ENCODE results near the gene AHDC1. TPM values are rescaled to one million over a fixed set of nuclear protein-coding genes. Genes with fewer than 3 reads are reported as not detected.
"Not testable (repeated sequence)": the region's sequence is repeated elsewhere in the genome, so short reads cannot be mapped to it uniquely, and the experiment has no call there.

The AHDC1 gene
- total RNA-seq, 1 experiment from 2014 or later = 20.8 TPM

DNA sequence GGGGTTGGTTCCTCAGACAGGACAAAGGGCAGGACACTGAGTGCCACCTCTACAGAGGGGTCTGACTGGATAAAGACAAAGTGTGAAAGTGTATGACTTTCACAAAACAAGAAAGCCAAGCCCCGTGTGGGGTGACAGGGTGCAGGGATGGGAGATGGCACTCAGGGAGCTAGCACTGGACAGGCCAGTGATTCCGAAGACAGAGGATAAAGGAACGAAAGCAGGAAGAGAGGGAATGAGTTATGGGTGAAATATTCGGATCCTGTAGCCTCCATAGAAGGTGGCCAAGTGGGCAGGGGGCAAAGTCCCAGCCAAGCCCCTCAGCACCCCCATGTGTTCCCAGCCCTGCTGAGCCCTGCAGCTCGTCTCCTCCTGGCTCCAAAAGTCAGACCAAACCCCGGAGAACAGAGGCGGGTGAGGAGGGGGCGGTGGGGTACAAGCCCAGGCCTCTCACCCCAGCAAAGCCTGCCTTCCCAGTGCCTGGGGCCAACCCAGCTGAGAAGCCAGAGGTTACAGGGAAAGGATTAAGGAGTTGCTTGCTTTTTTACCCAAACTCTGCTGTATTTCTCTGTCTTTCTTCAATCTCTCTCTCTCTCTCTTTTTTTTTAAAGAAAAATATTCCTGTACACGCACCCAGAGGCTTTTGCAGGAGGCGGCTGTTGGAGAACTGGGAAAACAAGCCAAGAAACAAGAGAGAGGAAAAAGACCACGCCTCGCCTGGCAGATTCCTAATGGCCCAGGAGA, 99.9 kb downstream of the AHDC1 start:
- TF ChIP-seq, protein P1, sequence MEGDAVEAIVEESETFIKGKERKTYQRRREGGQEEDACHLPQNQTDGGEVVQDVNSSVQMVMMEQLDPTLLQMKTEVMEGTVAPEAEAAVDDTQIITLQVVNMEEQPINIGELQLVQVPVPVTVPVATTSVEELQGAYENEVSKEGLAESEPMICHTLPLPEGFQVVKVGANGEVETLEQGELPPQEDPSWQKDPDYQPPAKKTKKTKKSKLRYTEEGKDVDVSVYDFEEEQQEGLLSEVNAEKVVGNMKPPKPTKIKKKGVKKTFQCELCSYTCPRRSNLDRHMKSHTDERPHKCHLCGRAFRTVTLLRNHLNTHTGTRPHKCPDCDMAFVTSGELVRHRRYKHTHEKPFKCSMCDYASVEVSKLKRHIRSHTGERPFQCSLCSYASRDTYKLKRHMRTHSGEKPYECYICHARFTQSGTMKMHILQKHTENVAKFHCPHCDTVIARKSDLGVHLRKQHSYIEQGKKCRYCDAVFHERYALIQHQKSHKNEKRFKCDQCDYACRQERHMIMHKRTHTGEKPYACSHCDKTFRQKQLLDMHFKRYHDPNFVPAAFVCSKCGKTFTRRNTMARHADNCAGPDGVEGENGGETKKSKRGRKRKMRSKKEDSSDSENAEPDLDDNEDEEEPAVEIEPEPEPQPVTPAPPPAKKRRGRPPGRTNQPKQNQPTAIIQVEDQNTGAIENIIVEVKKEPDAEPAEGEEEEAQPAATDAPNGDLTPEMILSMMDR (IDR thresholded peaks at IDR 0.05; ENCODE audit: unreplicated experiment) = no peak
- Mint-ChIP-seq H3K9me3 (ENCODE audit: low read depth, unreplicated experiment) (no peaks in the 10 kb centered on the region), H3K4me3 (ENCODE audit: low read depth, unreplicated experiment) (no peak overlapping the region), H3K4me1 (ENCODE audit: low read depth, unreplicated experiment) (no peaks in the 10 kb centered on the region), H3K36me3 (ENCODE audit: insufficient read depth, unreplicated experiment) (no peaks in the 10 kb centered on the region), H3K27me3 (ENCODE audit: unreplicated experiment) (no peaks in the 10 kb centered on the region), H3K27ac (ENCODE audit: unreplicated experiment) (no peak overlapping the region)
- intact Hi-C loops (cut with micrococcal nuclease; ENCODE audit: unreplicated experiment) = no loop called here
- CTCF ChIA-PET = interaction anchor here (0.5 kb wide), 1 partner anchor 373 kb away, joined by 3 read pairs; no protein-coding TSS in a partner anchor
- no peak for DNase-seq
- no TSS peak for BruUV-seq (replicated peaks)

DNA sequence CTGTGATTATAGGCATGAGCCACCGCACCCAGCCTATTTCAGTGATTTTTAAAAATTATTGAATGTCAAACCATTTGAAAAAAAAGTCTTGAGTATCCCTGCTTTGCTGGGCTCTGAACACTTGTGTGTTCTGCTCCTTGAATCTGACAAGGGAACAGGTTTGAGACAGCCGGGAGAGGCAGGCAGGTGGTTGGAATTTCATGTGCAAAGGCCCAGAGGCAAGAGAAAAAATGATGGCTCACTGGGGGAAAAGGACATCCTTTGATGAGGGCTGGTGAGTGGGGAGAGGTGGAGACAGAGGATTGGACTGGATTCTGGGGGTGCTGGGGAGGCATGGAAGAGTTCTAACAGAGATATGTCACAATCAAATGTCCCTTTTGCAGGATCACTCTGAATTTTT, 100.9 kb downstream of the AHDC1 start:
- H3K36me3 Mint-ChIP-seq (ENCODE audit: insufficient read depth, unreplicated experiment) = no peaks in the 10 kb centered on the region
- intact Hi-C loops (cut with micrococcal nuclease; ENCODE audit: unreplicated experiment) = no loop called here
- H3K27me3 Mint-ChIP-seq (ENCODE audit: unreplicated experiment) = no peaks in the 10 kb centered on the region
- no peaks in the 10 kb centered on the region for H3K9me3 Mint-ChIP-seq (ENCODE audit: low read depth, unreplicated experiment)
- H3K4me1 Mint-ChIP-seq (ENCODE audit: low read depth, unreplicated experiment) = no peaks in the 10 kb centered on the region
- H3K27ac Mint-ChIP-seq (ENCODE audit: unreplicated experiment) = peak overlapping the region; percentile 66
- DNase-seq = no peak
- TF ChIP-seq, protein P1 (IDR thresholded peaks at IDR 0.05; ENCODE audit: unreplicated experiment) = no peak
- CTCF ChIA-PET = no interaction called here
- no TSS peak for BruUV-seq (replicated peaks)
- no peak overlapping the region for H3K4me3 Mint-ChIP-seq (ENCODE audit: low read depth, unreplicated experiment)

DNA sequence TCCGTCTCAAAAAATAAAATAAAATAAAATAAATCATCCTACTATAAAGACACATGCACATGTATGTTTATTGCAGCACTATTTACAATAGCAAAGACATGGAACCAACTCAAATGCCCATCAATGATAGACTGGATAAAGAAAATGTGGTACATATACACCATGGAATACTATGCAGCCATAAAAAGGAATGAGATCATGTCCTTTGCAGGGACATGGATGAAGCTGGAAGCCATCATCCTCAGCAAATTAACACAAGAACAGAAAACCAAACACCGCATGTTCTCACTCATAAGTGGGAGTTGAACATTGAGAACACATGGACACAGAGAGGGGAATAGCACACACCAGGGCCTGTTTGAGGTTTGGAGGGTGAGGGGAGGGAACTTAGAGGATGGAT, 102.8 kb downstream of the AHDC1 start:
- H3K9me3 Mint-ChIP-seq (ENCODE audit: low read depth, unreplicated experiment); H3K27ac Mint-ChIP-seq (ENCODE audit: unreplicated experiment); H3K36me3 Mint-ChIP-seq (ENCODE audit: insufficient read depth, unreplicated experiment); CTCF ChIA-PET; intact Hi-C loops (cut with micrococcal nuclease; ENCODE audit: unreplicated experiment); H3K27me3 Mint-ChIP-seq (ENCODE audit: unreplicated experiment); DNase-seq; H3K4me3 Mint-ChIP-seq (ENCODE audit: low read depth, unreplicated experiment); BruUV-seq (replicated peaks); H3K4me1 Mint-ChIP-seq (ENCODE audit: low read depth, unreplicated experiment): not testable (repeated sequence)

DNA sequence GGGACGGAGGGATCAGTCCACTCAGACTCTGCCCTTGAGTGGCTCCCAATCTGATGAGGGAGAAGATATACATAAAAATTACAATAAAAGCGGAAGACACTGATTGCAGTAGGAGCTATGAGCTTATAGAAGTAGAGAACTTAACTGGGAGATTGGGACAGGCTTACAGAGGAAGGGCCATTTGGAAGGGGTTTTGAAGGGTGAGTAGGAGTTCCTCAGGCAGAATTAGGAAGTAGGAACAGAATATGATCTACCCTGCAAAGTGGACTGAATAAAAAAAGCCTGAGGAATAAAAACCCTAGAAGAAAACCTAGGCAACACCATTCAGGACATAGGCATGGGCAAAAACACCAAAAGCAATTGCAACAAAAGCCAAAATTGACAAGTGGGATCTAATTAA, 104.8 kb downstream of the AHDC1 start:
- Mint-ChIP-seq H3K4me3 (ENCODE audit: low read depth, unreplicated experiment) (no peak overlapping the region), H3K9me3 (ENCODE audit: low read depth, unreplicated experiment) (no peaks in the 10 kb centered on the region), H3K4me1 (ENCODE audit: low read depth, unreplicated experiment) (peaks cover 8% of the 10 kb centered on the region), H3K27me3 (ENCODE audit: unreplicated experiment) (no peaks in the 10 kb centered on the region), H3K36me3 (ENCODE audit: insufficient read depth, unreplicated experiment) (peaks cover 5% of the 10 kb centered on the region), H3K27ac (ENCODE audit: unreplicated experiment) (no peak overlapping the region)
- DNase-seq = no peak
- no TSS peak for BruUV-seq (replicated peaks)
- TF ChIP-seq, protein P1 (IDR thresholded peaks at IDR 0.05; ENCODE audit: unreplicated experiment) = no peak
- intact Hi-C loops (cut with micrococcal nuclease; ENCODE audit: unreplicated experiment) = no loop called here
- CTCF ChIA-PET = interaction anchor here (2.2 kb wide), 1 partner anchor 9 kb away, joined by 6 read pairs; the partner anchor contains the start of gene WASF2

DNA sequence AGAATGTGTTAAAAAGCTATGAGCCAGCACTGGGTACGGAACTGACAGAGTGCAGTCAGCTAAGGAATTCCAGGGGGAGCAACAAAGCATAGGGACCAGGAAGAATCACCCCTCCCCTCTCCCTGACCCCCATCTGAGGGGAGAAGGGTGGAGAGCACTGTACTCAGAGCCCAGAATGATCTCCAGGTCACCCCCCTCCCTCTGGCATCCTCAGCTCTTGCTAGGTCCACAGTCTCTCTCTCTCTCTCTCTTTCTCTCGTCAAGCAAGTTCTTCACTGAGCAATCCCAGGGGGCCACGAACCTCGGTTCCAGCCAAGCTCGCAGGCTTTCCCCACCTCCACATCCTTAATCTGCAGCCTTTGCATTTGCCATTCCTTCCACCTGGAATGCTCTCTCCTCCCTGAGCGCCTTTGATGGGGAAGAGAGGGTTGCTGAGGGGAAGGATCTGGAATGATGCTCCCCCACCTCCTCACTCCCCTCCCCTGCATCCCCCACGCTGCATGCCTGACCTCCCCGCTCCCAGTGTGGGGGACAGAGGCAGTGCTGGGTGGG, 107.3 kb downstream of the AHDC1 start:
- peaks cover 8% of the 10 kb centered on the region for H3K4me1 Mint-ChIP-seq (ENCODE audit: low read depth, unreplicated experiment)
- no peak for DNase-seq
- no peaks in the 10 kb centered on the region for H3K9me3 Mint-ChIP-seq (ENCODE audit: low read depth, unreplicated experiment)
- H3K27me3 Mint-ChIP-seq (ENCODE audit: unreplicated experiment) = no peaks in the 10 kb centered on the region
- no peak overlapping the region for H3K4me3 Mint-ChIP-seq (ENCODE audit: low read depth, unreplicated experiment)
- peaks cover 5% of the 10 kb centered on the region for H3K36me3 Mint-ChIP-seq (ENCODE audit: insufficient read depth, unreplicated experiment)
- CTCF ChIA-PET = interaction anchor here (0.7 kb wide), 1 partner anchor 25 kb away, joined by 3 read pairs; no protein-coding TSS in a partner anchor
- intact Hi-C loops (cut with micrococcal nuclease; ENCODE audit: unreplicated experiment) = no loop called here
- TF ChIP-seq, protein P1 (IDR thresholded peaks at IDR 0.05; ENCODE audit: unreplicated experiment) = no peak
- BruUV-seq (replicated peaks) = no TSS peak
- no peak overlapping the region for H3K27ac Mint-ChIP-seq (ENCODE audit: unreplicated experiment)
